GM12874 (cell line): ENCODE measurements around the gene LGALS4.

ENCODE experiments used
- TF ChIP-seq, protein P1 (sequence below): IDR thresholded peaks from 2 replicates; pipeline ENCODE4 v1.5.1; 2011; ENCODE audit warnings: low read depth, mild to moderate bottlenecking, control low read depth, low read length, moderate library complexity; ENCODE audit not compliant: insufficient read depth

The LGALS4 gene, protein sequence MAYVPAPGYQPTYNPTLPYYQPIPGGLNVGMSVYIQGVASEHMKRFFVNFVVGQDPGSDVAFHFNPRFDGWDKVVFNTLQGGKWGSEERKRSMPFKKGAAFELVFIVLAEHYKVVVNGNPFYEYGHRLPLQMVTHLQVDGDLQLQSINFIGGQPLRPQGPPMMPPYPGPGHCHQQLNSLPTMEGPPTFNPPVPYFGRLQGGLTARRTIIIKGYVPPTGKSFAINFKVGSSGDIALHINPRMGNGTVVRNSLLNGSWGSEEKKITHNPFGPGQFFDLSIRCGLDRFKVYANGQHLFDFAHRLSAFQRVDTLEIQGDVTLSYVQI

GRCh38 chr19:38812841-38813320 is at the start of gene LGALS4:
TSS of gene LGALS4 (minus strand) at chr19:38812945. CDS start at chr19:38812886, 59 bp downstream.
- TF ChIP-seq, protein P1, sequence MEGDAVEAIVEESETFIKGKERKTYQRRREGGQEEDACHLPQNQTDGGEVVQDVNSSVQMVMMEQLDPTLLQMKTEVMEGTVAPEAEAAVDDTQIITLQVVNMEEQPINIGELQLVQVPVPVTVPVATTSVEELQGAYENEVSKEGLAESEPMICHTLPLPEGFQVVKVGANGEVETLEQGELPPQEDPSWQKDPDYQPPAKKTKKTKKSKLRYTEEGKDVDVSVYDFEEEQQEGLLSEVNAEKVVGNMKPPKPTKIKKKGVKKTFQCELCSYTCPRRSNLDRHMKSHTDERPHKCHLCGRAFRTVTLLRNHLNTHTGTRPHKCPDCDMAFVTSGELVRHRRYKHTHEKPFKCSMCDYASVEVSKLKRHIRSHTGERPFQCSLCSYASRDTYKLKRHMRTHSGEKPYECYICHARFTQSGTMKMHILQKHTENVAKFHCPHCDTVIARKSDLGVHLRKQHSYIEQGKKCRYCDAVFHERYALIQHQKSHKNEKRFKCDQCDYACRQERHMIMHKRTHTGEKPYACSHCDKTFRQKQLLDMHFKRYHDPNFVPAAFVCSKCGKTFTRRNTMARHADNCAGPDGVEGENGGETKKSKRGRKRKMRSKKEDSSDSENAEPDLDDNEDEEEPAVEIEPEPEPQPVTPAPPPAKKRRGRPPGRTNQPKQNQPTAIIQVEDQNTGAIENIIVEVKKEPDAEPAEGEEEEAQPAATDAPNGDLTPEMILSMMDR, result no peak

- TF ChIP-seq, protein P1, result no peak
Measured at GRCh38 chr19:38861368-38861767, 48.6 kb upstream of the LGALS4 start.

GRCh38 chr19:38856813-38857212 is 44.1 kb upstream of the LGALS4 start:
- TF ChIP-seq, protein P1, result no peak

DNA sequence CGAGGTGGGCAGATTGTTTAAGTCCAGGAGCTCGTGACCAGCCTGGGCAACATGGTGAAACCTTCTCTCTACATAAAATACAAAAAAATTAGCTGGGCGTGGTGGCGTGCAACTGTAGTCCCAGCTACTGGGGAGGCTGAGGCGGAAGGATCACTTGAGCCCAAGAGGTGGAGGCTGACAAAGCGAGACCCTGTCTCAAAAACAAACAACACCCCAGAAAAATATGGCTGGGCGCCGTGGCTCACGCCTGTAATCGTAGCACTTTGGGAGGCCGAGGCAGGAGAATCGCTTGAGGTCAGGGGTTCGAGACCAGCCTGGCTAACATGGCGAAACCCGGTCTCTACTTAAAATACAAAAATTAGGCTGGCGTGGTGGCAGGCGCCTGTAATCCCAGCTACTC is 40.5 kb upstream of the LGALS4 start:
- TF ChIP-seq, protein P1, result no peak

DNA sequence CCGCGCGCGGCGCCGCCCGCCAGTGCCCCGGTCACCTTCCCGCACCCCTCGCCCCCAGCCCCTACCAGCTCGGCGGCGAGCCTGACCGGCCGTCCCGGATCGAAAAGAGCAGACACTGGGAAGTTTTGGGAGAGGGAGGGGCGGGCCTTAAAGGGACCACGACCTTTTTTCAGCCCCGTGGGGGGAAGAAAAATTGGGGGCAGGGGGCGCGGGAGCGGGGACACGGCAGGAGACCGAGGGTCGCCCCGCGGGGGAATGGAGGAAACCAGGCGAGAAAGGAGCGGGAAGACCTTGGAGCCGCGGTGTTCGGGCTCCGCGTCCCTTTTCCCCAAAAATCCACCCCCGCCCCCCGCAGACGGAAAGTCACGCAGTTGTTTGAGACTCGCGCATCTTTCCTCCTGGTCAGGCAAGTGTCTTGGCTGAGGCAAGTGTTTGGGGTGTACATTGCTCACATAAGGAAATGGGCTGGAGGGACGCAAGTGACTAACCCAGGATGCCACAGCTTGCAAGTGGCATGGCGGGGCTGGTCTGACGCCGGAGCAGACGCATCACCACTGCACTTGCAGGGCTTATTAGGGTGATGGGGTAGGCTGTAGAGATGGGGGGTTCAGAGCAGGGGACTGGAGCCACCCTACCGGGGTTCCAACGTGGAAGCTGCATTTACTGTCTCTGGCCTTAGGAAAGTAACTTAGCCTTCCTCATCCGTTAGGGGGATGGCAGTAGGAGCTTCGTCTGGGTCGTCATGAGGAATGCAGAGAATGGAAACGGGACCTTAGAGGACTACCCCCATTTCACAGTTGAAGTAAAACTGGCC is 39.7 kb upstream of the LGALS4 start:
- TF ChIP-seq, protein P1, result no peak

DNA sequence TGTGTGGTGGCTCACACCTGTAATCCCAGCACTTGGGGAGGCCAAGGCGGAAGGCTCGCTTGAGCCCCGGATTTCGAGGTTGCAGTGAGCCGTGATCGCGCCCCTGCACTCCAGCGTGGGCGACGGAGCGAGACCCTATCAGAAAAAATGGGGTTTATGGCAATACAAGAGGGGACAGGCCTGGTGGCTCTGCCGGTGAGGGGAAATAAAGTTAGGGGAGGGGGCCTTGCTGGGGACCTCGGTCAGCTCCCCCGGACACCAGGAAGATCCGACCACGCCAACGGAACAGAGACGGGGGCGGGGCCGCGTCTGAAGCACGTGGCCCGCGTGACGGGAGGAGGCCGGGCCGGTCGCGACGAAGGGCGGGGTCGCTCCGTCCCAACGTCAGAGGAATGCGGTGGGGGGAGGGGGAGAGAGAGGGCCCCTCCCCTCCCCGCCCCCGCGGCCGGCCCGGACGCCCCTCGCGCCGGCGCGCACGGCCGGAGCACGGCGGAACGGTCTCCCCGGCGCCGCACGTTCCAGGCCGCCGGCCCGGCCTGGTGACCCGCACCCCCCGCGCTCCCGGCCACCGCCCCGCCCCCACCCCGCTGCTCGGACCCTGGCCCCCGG is 39.0 kb upstream of the LGALS4 start:
- TF ChIP-seq, protein P1, result no peak
